GM21390 (cell line): Measurements from ENCODE around the gene CCDC177.

ENCODE experiments used
- ATAC-seq: cut with Tn5 transposase; IDR thresholded peaks from one replicate; pipeline ENCODE4 v1.9.1; 2021; ENCODE audit not compliant: unreplicated experiment

The CCDC177 gene

DNA sequence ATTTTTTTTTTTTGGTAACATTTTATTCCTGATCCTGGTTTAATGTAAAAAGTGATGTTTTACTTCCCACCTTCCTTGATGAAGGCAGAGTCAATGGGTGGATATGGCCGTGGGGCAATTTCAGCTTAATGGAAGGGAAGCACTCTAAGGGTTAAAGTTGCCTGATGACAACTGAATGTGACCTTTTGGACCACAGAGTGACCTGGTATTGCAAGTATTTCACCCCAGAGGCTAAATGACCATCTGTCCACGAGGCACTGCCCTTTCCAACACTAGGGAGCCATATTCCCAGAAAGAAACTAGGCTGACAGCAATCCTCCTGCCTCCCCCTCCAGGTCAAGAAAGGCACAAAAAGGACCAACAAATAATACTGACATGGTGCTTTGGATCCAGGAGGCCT lies 4.8 kb downstream of the CCDC177 start:
- no peak for ATAC-seq

DNA sequence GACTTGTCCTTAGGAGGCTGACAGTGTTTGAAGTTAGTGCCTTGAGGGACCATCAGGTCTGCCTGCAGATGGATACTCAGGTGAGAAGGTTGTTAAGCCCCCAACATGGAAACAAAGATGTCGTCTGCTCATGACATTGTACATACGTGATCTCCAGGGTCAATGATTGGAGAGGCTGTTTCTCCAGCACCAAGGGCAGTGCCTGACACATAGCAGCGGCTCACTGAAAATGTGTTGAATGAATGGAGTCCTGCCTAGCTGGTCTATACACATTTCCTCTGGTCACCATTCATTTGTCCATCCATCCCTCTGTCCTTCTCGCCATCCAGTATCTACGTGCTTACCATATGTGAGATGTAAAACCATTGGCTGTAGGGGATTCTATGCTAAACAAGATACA lies 7.1 kb downstream of the CCDC177 start:
- no peak for ATAC-seq

GRCh38 chr14:69561893-69562292 lies 12.8 kb downstream of the CCDC177 start:
- no peak for ATAC-seq

DNA sequence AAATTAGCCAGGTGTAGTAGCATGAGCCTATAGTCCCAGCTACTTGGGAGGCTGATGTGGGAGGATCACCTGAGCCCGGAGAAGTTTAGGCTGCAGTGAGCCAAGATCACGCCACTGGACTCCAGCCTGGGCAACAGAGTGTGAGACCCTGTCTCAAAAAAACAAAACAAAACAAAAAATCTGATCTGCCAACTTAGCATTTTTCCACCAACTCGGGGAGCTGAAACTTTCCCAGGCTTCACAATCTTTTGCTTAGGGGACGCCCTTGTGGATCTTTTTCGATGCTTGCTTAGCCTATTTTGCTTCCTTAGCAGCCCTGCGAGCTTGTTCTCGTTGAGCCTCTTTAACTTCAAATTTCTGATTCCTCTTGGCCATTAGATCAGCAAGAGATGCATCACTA lies 13.8 kb downstream of the CCDC177 start:
- ATAC-seq, result no peak

GRCh38 chr14:69559581-69560011 lies 15.1 kb downstream of the CCDC177 start:
- no peak for ATAC-seq

- ATAC-seq, result no peak
Observed at GRCh38 chr14:69558774-69559173, 15.9 kb downstream of the CCDC177 start.

DNA sequence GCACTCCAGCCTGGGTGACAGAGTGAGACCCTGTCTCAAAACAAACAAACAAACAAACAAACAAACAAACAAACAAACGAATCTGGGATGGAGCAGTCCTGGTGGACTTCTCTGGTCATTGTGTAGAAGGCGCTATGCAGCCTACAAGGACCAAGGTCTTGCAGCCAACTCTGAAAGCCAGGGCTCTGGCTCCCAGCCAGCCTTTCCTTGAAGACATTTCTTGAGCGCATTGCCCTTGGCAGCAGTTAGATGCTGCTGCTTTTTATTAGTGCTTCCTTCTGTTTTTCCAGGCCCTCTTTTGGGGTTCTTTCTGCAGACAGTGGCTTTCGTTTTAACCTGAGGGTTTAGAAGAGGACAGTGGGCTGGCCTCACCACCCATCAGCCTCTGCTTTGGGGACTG lies 20.2 kb downstream of the CCDC177 start:
- ATAC-seq, result no peak

DNA sequence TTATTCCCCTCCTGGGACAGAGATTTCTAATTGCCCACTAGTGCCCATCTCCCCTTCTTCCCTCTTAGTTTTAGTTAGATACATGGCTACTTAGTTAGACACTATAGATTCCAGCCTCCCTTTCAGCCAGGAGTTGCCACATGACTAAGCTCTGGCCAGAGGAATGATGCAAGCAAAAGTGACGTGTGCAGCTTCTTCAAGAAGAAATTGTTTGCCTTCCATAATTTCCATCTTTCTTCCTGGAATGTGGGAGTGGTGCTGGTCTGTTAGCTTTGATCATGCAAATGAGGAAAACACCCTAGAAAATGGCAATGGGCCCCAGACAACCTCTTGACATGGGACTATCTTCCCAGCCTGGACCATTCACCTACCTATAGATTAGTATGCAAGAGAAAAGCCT lies 21.4 kb downstream of the CCDC177 start:
- no peak for ATAC-seq

DNA sequence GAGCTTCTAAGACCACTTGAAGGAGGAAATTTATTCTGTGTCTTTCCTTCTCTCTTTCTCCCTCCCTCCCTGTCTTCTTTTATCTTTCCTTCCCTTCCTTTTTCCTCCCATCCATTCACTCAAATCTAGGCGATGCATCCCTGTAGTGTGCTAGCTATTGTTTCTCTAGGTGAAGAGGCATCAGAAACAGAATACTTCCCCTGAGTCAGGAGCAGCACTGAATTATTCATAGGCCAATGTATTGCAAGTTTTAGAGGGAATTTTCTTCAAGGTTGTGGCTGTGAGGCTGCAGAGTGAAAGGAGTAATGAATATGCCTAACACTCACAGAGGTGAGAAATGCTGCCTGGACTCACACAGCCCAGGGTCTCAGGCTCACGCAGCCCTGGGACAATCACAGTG lies 23.2 kb downstream of the CCDC177 start:
- ATAC-seq, result no peak

DNA sequence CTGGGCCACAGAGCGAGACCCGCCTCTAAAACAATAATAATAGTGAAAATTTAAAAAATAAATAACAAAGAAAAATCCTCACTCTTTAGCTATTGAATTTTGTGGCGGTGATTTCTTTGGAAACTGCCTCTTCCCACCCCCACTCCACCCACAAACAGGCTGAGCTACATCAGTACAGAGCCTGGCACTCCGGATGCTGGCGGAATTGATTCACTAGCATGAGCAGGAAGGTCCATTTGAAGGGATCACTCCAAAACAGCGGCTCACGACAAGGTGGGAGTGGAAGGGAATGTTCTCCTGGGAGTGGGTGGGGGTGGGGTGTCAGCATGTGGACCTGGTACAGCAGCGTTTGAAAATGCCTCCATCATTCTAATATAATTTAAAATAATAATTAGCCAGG lies 26.1 kb downstream of the CCDC177 start:
- ATAC-seq, result no peak

GRCh38 chr14:69547701-69548348 lies 26.8 kb downstream of the CCDC177 start:
- ATAC-seq, result no peak

GRCh38 chr14:69543341-69544115 lies 31.1 kb downstream of the CCDC177 start:
- ATAC-seq, result no peak

GRCh38 chr14:69542311-69542710 lies 32.4 kb downstream of the CCDC177 start:
- ATAC-seq, result no peak

DNA sequence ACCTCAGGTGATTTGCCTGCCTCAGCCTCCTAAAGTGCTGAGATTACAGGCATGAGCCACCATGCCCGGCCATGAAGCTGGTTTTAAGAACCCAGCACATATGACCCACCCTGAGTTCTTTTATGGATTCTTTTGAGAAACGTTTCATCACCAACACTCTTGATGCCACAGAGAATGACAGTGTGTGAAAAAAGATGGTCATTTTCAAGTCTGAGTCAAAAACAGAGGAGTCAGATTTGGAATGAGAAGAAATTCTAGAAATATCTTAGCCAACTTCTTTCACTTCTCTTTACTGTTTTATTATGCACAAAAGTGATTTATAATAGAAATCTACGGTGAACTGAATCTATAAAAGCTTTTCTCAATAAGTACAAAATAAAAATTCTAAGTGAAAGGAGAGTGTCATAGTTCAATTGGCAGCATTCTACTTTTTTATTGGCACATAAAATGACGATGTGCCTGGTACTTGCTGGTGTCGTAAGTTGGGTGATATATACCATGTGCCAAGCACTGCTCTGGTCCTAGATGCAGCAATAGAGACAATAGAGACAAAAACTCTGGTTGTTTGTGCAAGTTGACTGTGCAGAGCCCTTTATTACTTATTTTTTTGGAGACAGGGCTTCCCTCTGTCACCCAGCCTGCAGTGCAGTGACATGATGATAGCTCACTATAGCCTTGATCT lies 33.9 kb downstream of the CCDC177 start:
- ATAC-seq, result no peak

DNA sequence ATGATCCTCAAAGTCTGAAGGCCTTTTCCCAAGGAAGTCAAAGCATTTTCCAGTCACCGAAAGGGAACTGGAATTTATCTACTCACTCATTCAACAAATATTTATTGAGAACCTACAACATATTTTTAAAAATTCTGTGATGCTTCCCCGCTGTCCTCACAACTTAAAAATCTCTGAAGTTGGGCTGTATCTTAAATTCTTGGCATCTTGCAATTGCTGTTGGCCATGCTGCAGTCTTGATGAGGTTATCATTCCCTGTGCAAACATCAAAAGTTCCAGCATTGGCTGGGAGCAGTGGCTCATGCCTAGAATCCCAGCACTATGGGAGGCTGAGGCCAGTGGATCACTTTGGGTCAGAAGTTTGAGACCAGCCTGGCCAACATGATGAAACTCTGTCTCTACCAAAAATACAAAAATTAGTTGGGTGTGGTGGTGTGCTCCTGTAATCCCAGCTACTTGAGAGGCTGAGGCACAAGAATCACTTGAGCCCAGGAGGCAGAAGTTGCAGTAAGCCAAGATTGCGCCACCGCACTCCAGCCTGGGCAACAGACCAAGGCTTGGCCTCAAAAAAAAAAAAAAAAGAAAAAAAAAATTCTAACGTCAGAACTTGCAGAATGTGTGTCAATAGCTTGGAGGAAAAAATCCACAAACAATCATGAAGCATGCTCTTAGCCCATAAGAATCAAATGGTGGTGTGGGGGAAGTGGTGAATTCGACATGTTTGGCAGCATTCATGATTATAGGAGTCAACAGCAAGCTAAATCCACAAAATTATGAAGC lies 34.9 kb downstream of the CCDC177 start:
- ATAC-seq, result no peak

- ATAC-seq, result no peak
Observed at GRCh38 chr14:69538766-69539165, 35.9 kb downstream of the CCDC177 start.

DNA sequence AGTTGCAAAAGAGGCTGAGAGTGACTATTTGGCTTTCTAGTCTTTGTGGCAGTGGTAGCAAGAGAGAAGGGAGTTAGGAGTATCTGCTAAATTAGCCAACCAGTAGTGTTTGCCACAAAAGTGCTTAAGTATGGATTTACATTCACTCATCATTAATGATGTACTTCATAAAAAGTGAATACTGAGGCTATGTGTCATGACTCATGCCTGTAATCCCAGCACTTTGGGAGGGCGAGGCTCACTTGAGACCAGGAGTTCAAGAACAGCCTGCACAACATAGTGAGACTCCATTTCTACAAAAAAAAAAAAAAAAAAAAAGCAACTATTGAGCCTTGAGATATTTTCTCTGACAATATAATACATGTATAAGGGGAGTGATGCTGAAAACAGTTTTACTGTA lies 36.8 kb downstream of the CCDC177 start:
- no peak for ATAC-seq

DNA sequence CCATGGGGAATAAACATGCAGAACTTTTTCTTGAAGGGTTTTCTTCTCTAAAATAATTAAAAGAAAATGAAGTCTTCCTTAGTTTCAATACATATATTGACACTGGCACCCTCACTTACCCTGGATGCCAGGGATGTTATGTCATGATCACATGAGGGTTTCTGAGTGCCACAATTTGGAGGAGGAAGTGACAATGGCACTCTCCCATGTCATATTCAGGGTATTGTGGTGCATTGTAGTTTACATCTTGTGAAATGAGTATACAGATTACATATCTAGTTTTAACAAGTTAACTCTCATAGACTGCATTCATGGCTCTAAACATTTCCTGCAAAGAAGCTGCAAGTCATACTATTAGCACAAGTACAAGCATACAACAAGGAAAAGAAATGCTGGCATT lies 37.7 kb downstream of the CCDC177 start:
- ATAC-seq, result no peak

DNA sequence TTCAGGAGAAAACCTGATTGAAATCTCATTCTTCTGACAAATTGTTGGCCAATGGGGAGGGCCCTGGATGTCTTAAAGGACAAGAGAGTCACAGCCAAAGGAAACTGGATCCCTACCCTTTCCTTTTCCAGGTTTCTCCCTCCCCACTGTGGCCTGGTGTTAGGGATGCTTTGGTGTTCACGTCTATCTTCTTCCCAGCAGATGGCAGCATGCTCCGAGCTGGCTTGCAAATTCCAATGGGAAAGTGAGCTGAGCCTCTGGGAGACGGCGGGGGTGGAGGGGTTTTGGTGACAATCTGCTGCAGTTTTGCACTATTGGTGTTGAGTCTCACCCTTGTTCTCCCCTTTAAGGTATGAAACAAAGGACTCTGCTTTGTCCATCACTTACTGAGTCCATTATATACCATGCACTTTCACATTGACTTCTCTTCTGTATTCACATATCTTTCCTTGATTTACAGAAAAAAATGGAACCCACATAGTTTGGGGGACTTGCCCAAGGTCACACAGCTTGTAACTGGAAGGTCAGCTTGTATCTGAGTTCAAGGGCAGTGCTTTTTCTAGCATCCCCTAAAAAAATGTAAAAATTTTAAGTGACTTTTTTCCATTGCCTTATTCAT lies 39.3 kb downstream of the CCDC177 start:
- ATAC-seq, result no peak

GRCh38 chr14:69532561-69533340 lies 41.9 kb downstream of the CCDC177 start:
- ATAC-seq, result no peak
